ENCODE results near the gene CYLC2.

The CYLC2 gene

DNA sequence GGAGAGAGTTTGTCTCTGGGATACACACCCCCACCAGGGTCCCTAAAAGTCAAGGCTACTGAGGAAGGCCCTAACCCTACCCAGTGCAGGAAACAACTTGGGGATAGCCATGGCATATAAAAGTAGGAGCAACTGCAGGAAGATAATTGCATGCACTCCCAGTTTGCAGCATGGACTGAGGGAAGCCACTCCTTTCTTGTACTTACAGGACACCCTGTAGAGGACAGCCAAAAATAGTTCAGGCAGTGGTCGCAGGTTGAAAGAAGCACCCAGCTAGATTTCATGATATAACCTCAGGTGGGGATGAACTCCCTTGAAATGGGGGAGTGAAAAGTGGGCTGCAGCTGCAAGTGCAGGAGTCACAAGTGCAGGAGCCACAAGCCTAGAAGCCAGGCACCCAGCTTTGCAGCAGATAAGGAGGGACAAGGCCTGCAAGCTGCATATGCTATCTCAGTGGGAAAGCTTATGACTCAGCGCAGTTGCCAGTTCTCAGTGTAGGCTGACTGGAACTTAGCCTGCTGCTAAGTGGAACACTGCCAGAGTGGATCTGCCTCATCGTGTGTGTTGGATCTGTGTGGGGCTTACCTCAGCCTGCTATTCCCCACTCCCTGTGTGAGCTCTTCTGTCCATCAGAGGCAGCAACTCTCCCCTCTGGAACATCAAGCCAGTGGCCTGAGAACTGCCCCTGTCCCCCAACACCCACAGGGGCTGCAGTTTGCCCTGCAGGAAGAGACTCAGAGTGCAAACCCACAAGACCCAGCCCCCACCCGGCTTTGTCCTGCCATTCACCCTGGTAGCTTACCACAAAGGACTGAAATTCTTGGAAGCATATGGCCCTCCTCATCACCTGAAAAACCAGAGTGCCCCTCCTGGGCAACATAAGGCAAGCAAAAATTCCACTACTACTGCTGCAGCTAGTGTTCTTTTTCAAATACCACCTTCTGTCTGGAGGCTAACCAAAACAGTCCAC lies 42.7 kb downstream of the CYLC2 start:
- TF ChIP-seq, protein P1, sequence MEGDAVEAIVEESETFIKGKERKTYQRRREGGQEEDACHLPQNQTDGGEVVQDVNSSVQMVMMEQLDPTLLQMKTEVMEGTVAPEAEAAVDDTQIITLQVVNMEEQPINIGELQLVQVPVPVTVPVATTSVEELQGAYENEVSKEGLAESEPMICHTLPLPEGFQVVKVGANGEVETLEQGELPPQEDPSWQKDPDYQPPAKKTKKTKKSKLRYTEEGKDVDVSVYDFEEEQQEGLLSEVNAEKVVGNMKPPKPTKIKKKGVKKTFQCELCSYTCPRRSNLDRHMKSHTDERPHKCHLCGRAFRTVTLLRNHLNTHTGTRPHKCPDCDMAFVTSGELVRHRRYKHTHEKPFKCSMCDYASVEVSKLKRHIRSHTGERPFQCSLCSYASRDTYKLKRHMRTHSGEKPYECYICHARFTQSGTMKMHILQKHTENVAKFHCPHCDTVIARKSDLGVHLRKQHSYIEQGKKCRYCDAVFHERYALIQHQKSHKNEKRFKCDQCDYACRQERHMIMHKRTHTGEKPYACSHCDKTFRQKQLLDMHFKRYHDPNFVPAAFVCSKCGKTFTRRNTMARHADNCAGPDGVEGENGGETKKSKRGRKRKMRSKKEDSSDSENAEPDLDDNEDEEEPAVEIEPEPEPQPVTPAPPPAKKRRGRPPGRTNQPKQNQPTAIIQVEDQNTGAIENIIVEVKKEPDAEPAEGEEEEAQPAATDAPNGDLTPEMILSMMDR (IDR thresholded peaks at IDR 0.05; ENCODE audit: borderline replicate concordance, insufficient read depth, low read depth, low read length): no peak

DNA sequence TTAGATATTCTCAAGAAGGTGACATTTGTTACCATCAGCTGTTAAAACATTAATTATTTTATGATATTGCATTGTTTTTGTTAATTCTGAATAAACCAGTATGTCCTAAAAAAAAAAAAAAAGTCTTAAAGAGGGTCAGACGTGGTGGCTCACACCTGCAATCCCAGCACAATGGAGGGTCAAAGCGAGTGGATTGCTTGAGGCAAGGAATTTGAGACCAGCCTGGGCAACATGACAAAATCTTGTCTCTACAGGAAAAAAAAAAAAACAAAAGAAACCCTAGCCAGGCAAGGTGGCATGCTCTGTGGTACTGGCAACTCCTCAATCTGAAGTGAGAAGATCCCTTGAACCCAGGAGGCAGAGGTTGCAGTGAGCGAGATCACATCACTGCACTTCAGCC lies 46.8 kb downstream of the CYLC2 start:
- no peak overlapping the region for H3K4me3 ChIP-seq (ENCODE audit: low read depth, low read length)
- TF ChIP-seq, protein P1 (IDR thresholded peaks at IDR 0.05; ENCODE audit: borderline replicate concordance, insufficient read depth, low read depth, low read length): no peak

More for the DNA sequence above, 42.7 kb downstream of the CYLC2 start:
- H3K4me3 ChIP-seq (ENCODE audit: low read depth, low read length): no peak overlapping the region

Data from GM12875 (cell line).